H1 (cell line): Measurements from ENCODE around the gene MYOM1. TPM values are rescaled to one million over a fixed set of nuclear protein-coding genes. Genes with fewer than 3 reads are reported as not detected.

Experiments used
- ASH2L ChIP-seq: fragments of 200-600, 300-600 bp; sonication (generic); IDR thresholded peaks from one replicate; pipeline ENCODE4 v1.7.1; 2017; ENCODE audit warnings: low read length
- CEBPB ChIP-seq: IDR thresholded peaks from 2 replicates; pipeline ENCODE4 v1.6.1; 2012; ENCODE audit warnings: low read depth, low read length
- CHD2 ChIP-seq: IDR thresholded peaks from 2 replicates; pipeline ENCODE4 v1.6.1; 2012; ENCODE audit warnings: low read length, improper control_type of control experiment
- KDM4A ChIP-seq: IDR thresholded peaks from one replicate; pipeline ENCODE4 v1.7.1; 2012; ENCODE audit warnings: low read depth, mild to moderate bottlenecking, moderate library complexity, low read length, inconsistent platforms; ENCODE audit not compliant: severe bottlenecking
- POU5F1 ChIP-seq: IDR thresholded peaks from 2 replicates; pipeline ENCODE4 v1.6.1; 2011; ENCODE audit warnings: low read depth, mild to moderate bottlenecking, low read length, moderate library complexity
- RFX5 ChIP-seq: IDR thresholded peaks from 2 replicates; pipeline ENCODE4 v1.6.1; 2011; ENCODE audit warnings: low read depth, low read length, improper control_type of control experiment, borderline replicate concordance
- SP4 ChIP-seq: IDR thresholded peaks from 2 replicates; pipeline ENCODE4 v1.6.1; 2012; ENCODE audit warnings: low read length, inconsistent platforms
- ZNF274 ChIP-seq: IDR thresholded peaks from 2 replicates; pipeline ENCODE4 v1.7.0; 2012; ENCODE audit warnings: low read length, borderline replicate concordance; ENCODE audit errors: extremely low read depth
- polyA plus RNA-seq, 7 experiments: library from polyadenylated mRNA; depleted of rRNA in 3 of 7; stranded (reverse) in 5 of 7; unstranded in 2 of 7; fragments of >200 nt in 5 of 7; fragments of 200-250 nt in 2 of 7; gene quantifications; 1 replicate in 5 of 7; 2 replicates in 1 of 7; 4 replicates in 1 of 7; pipeline versions ENCODE4 v1.2.1 to v1.2.3, GENCODE V29; 2011 to 2013; ENCODE audit warnings: missing spikeins in 2 of 7, mixed read lengths in 2 of 7
- total RNA-seq: library from RNA; stranded (reverse); fragmentation: NEBNext Ultra II Directional; extraction: Animal tissue kit (Norgen Biotek cat#: 25700); gene quantifications from 2 replicates; pipeline ENCODE4 v1.2.1, GENCODE V29; 2021

MYOM1 gene
- total and polyA plus RNA-seq, 2 of the 8 experiments (the other 6 are each of a cell fraction or from before 2014, with no cell fraction given), result 0.06 to 0.32 TPM

DNA sequence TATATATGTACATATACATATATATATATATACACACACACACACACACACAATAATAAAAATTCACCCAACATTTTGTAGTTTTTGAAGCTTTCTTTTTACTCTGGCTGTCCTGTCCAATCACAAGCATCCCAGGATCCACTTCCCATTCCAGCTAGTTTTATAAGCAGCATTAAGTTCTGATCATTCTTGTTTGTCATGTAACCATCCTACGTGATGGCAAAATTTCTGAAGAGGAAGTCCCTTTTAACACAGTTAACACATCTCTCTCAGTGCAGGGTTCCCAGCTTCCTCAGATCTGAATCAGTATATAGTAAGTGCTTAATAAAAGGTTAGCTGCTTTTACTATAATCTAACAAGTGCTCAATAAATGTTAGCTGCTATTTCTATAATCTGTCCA lies 26.4 kb downstream of the MYOM1 start (continued):
- TF ChIP-seq ZNF274 (no peak), CHD2 (no peak), KDM4A (no peak), CEBPB (no peak), POU5F1 (no peak), RFX5 (no peak), SP4 (no peak), ASH2L (no peak)
- TF ChIP-seq, all 59 proteins: peak for 0
